Trophoblast cell (in vitro differentiated cells and primary cell): ENCODE data around the gene HSPE1. TPM values are rescaled to one million over a fixed set of nuclear protein-coding genes. Genes with fewer than 3 reads are reported as not detected.
"Not testable (repeated sequence)": the region's sequence is repeated elsewhere in the genome, so short reads cannot be mapped to it uniquely, and the experiment has no call there.

Experiments used
- DNase-seq, 2 donors: peaks; one replicate each; pipeline ENCODE4 v3.0.0-alpha.2; 2016
- H2AFZ ChIP-seq: 2 replicates; pipeline ENCODE4 v1.6.1; 2013; ENCODE audit warnings: low read length, moderate library complexity, mild to moderate bottlenecking; ENCODE audit not compliant: insufficient read depth, poor library complexity
- H2AK5ac ChIP-seq: 2 replicates; pipeline ENCODE4 v1.6.1; 2013; ENCODE audit warnings: mild to moderate bottlenecking, low read length
- H2BK120ac ChIP-seq: 2 replicates; pipeline ENCODE4 v1.6.1; 2013; ENCODE audit warnings: low read length, mild to moderate bottlenecking, moderate library complexity; ENCODE audit not compliant: insufficient read depth, poor library complexity
- H2BK12ac ChIP-seq: 2 replicates; pipeline ENCODE4 v1.6.1; 2013; ENCODE audit warnings: mild to moderate bottlenecking, low read length, moderate library complexity
- H2BK5ac ChIP-seq: 2 replicates; pipeline ENCODE4 v1.6.1; 2013; ENCODE audit warnings: low read length, low read depth, moderate library complexity, mild to moderate bottlenecking; ENCODE audit not compliant: poor library complexity
- H3K14ac ChIP-seq: 2 replicates; pipeline ENCODE4 v1.6.1; 2013; ENCODE audit warnings: mild to moderate bottlenecking, low read length
- H3K18ac ChIP-seq: 2 replicates; pipeline ENCODE4 v1.6.1; 2013; ENCODE audit warnings: mild to moderate bottlenecking, low read length
- H3K23ac ChIP-seq: 2 replicates; pipeline ENCODE4 v1.6.1; 2013; ENCODE audit warnings: low read length
- H3K27ac ChIP-seq: 2 replicates; pipeline ENCODE4 v1.5.1; 2013; ENCODE audit warnings: low read depth, mild to moderate bottlenecking, inconsistent platforms, low read length, moderate library complexity
- H3K27me3 ChIP-seq: 2 replicates; pipeline ENCODE4 v1.6.1; 2013; ENCODE audit warnings: inconsistent platforms, mild to moderate bottlenecking, low read length, moderate library complexity; ENCODE audit not compliant: insufficient read depth
- H3K36me3 ChIP-seq, 2 experiments: 1 replicate in 1 of 2; 2 replicates in 1 of 2; pipeline ENCODE4 v1.6.1; 2013; ENCODE audit warnings: low read length in 2 of 2, mild to moderate bottlenecking in 2 of 2, moderate library complexity in 1 of 2; ENCODE audit not compliant: insufficient read depth in 2 of 2, control insufficient read depth in 1 of 2
- H3K4ac ChIP-seq: 2 replicates; pipeline ENCODE4 v1.6.1; 2013; ENCODE audit warnings: low read depth, mild to moderate bottlenecking, low read length, moderate library complexity
- H3K4me1 ChIP-seq, 2 experiments: 1 replicate in 1 of 2; 2 replicates in 1 of 2; pipeline ENCODE4 v1.6.1; 2013; ENCODE audit warnings: low read length in 2 of 2, mild to moderate bottlenecking in 2 of 2, moderate library complexity in 1 of 2; ENCODE audit not compliant: insufficient read depth in 2 of 2, control insufficient read depth in 1 of 2
- H3K4me2 ChIP-seq: 2 replicates; pipeline ENCODE4 v1.6.1; 2013; ENCODE audit warnings: inconsistent platforms, mild to moderate bottlenecking, low read length, moderate library complexity
- H3K4me3 ChIP-seq: 2 replicates; pipeline ENCODE4 v1.5.1; 2013; ENCODE audit warnings: mild to moderate bottlenecking, low read depth, low read length, inconsistent platforms
- H3K79me1 ChIP-seq: one replicate; pipeline ENCODE4 v1.6.1; 2013; ENCODE audit warnings: low read length
- H3K79me2 ChIP-seq: 2 replicates; pipeline ENCODE4 v1.6.1; 2013; ENCODE audit warnings: low read length, mild to moderate bottlenecking; ENCODE audit not compliant: control insufficient read depth, insufficient read depth, poor library complexity
- H3K9ac ChIP-seq: 2 replicates; pipeline ENCODE4 v1.6.1; 2013; ENCODE audit warnings: mild to moderate bottlenecking, low read length
- H3K9me3 ChIP-seq: 2 replicates; pipeline ENCODE4 v1.6.1; 2013; ENCODE audit warnings: low read depth, mild to moderate bottlenecking, control low read depth, inconsistent platforms, low read length; ENCODE audit not compliant: insufficient read depth
- H4K12ac ChIP-seq: 2 replicates; pipeline ENCODE4 v1.6.1; 2013; ENCODE audit warnings: low read depth, mild to moderate bottlenecking, low read length, moderate library complexity
- H4K8ac ChIP-seq: 2 replicates; pipeline ENCODE4 v1.6.1; 2013; ENCODE audit warnings: low read depth, mild to moderate bottlenecking, low read length, moderate library complexity
- H4K91ac ChIP-seq: one replicate; pipeline ENCODE4 v1.6.1; 2013; ENCODE audit warnings: low read depth, mild to moderate bottlenecking, low read length, moderate library complexity
- WGBS: extraction: QIAGEN DNeasy Blood & Tissue Kit; methylation state at CpG from one replicate; pipeline ENCODE4 v1.1.7; 2013; ENCODE audit warnings: missing lambda C conversion rate; ENCODE audit not compliant: insufficient read length, insufficient coverage; ENCODE audit errors: extremely low coverage; 5-methylcytosine and 5-hydroxymethylcytosine counted together
- polyA plus RNA-seq: library from polyadenylated mRNA; stranded (reverse); fragments of 200-250 nt; gene quantifications from 2 replicates; pipeline ENCODE4 v1.2.3, GENCODE V29; 2013

Gene HSPE1
- polyA plus RNA-seq = 241 and 243 TPM in 2 replicates

DNA sequence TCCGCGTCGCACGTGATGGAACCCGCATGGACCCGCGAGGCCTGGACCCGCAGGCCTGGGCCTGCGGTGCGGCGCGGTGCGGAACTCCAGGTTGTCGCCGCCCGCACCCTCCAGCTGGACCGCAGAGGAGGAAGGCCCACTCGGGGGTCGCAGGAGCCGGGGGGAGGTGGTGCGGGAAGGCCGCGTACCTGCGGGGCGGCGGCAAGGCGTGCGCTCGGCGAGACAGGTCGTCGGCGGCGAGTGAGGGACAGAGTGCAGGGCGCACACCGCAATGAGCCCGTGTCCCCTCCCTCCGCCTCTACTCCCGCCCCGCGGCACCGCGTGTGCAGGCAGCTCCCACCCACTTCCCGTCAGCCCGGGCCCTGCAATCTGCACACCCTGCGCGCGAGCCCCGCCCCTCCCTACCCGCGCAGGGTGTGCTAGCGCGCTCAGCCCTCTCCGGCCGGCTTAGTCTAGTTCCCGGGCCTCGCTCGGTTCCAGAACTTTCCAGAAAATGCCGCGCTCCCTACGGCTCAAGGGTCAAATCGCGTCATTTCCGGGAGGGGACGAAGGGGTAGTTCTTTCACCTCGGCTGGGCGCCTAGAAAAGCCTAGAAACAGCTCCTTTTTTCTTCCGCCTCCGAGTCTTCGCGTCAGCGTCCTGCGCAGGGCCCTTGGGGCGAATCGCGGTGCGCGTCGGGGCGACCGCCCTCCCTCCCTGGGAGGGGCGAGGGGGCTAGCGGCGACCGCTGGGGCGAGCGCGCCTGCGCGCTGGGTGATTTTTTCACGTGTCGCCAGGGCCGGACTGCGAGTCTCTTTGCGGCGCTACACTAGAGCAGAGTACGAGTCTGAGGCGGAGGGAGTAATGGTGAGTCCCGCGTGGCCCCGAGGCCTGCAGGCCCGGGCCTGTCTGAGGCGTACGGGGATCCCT, at the start of gene HSPE1, which contains the start of gene HSPD1:
Gene HSPE1, plus strand, starts transcription at position 786 of the 909 bp plus-strand sequence. Its CDS starts 58 bp downstream, at position 844.
Gene HSPD1, minus strand, starts transcription at position 247 of the 909 bp plus-strand sequence. CDS start 992 bp downstream, outside the sequence.
- Histone ChIP-seq H2AK5ac (peak within 1 kb of the TSS; percentile 31), H3K23ac (no peak within 1 kb of the TSS), H4K91ac (peak within 1 kb of the TSS; percentile 83), H2AFZ (peak within 1 kb of the TSS; percentile 75), H2BK5ac (peak within 1 kb of the TSS; percentile 71), H3K79me2 (peaks cover 20% of the 10 kb centered on the region), H2BK120ac (peak within 1 kb of the TSS; percentile 85), H3K27ac (peak within 1 kb of the TSS; percentile 90), H4K12ac (peak within 1 kb of the TSS; percentile 68), H3K4me3 (peak within 1 kb of the TSS; percentile 91), H3K4ac (peak within 1 kb of the TSS; percentile 75), H3K4me2 (peak within 1 kb of the TSS; percentile 88), H3K4me1 (peaks cover 0 to 3% of the 10 kb centered on the region in 2 experiments), H4K8ac (peak within 1 kb of the TSS; percentile 74), H2BK12ac (no peak within 1 kb of the TSS), H3K14ac (peak within 1 kb of the TSS; percentile 79), H3K27me3 (no peaks in the 10 kb centered on the region), H3K9ac (peak within 1 kb of the TSS; percentile 87), H3K79me1 (peaks cover 14% of the 10 kb centered on the region), H3K36me3 (peaks cover 12 to 20% of the 10 kb centered on the region in 2 experiments), H3K9me3 (no peaks in the 10 kb centered on the region), H3K18ac (peak within 1 kb of the TSS; percentile 71)
- WGBS = no CpG with 5 or more reads among the region's 104 CpGs
- peak; percentile 99 to 100 for DNase-seq

DNA sequence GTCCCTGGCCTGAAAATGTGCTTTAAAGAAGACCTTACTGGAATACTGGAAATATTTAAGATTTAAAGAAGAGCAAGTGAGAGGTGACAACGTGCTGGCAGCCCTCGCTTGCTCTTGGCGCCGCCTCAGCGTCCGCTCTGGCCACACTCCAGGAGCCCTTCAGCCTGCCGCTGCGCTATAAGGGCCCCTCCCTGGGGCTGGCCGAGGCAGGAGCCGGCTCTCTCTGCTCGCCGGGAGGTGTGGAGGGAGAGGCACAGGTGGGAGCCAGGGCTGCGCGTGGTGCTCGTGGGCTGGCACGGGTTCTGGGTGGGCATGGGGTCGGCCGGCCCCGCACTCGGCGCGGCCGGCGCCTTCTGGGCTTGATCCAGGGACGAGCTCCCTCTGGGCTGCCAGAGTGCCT, 49.7 kb upstream of the HSPE1 start:
- Histone ChIP-seq H3K9ac (no peak overlapping the region), H3K4me1 (no peaks in the 10 kb centered on the region), H4K91ac (no peak overlapping the region), H3K9me3 (no peaks in the 10 kb centered on the region), H2BK12ac (no peak overlapping the region), H2BK120ac (no peak overlapping the region), H3K23ac (no peak overlapping the region), H3K4me2 (no peak overlapping the region), H4K12ac (no peak overlapping the region), H3K18ac (no peak overlapping the region), H3K4me3 (no peak overlapping the region), H4K8ac (no peak overlapping the region), H3K27ac (no peak overlapping the region), H3K79me1 (peaks cover 7% of the 10 kb centered on the region), H3K79me2 (peaks cover 6% of the 10 kb centered on the region), H2BK5ac (no peak overlapping the region), H3K4ac (no peak overlapping the region), H2AK5ac (no peak overlapping the region), H3K36me3 (no peaks in the 10 kb centered on the region), H2AFZ (no peak overlapping the region), H3K14ac (no peak overlapping the region), H3K27me3 (no peaks in the 10 kb centered on the region)
- WGBS = no CpG with 5 or more reads among the region's 25 CpGs
- peak in 1 of 2 donors; percentile 16 for DNase-seq

DNA sequence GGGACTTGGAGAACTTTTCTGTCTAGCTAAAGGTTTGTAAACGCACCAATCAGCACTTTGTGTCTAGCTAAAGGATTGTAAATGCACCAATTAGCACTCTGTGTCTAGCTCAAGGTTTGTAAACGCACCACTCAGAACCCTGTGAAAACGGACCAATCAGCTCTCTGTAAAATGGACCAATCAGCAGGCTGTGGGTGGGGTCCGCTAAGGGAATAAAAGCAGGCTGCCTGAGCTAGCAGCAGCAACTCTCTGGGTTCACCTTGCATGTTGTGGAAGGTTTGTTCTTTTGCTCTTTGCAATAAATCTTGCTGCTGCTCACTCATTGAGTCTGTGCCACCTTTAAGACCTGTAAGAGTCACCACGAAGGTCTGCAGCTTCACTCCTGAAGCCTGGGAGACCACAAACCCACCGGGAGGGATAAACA, 49.2 kb upstream of the HSPE1 start:
- H3K4ac ChIP-seq, H3K14ac ChIP-seq, H3K18ac ChIP-seq, DNase-seq, H2BK12ac ChIP-seq, H3K23ac ChIP-seq, H2AK5ac ChIP-seq, H3K79me2 ChIP-seq, H4K8ac ChIP-seq, H3K4me1 ChIP-seq, H3K9ac ChIP-seq, H3K27ac ChIP-seq, H3K9me3 ChIP-seq, H3K27me3 ChIP-seq, H3K36me3 ChIP-seq, H2BK5ac ChIP-seq, H3K79me1 ChIP-seq, H2AFZ ChIP-seq, H3K4me2 ChIP-seq, H3K4me3 ChIP-seq, H2BK120ac ChIP-seq, H4K91ac ChIP-seq, H4K12ac ChIP-seq: not testable (repeated sequence)
- WGBS = no CpG with 5 or more reads among the region's 6 CpGs

DNA sequence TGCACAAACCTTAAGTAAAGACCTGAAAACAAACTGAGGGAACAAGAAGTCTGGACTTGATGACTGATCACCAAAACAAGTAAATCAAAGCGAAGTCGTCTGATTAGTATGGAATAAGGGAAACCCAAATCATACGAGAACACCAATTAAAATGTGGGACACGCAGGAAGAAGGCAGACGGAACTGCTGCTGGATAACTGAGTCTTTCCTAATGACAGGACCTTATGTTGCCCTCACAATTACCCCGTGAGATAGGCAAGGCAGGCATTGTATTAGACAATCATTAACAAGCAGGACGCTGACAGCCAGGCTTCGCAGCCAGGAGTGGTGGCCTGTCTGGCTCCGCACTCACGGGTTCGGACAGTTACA, 47.4 kb upstream of the HSPE1 start:
- peak overlapping the region; percentile 27 for H2AFZ ChIP-seq
- H4K12ac ChIP-seq = peak overlapping the region; percentile 5
- H4K8ac ChIP-seq = peak overlapping the region; percentile 89
- peak overlapping the region; percentile 69 for H3K4me2 ChIP-seq
- no peak overlapping the region for H3K23ac ChIP-seq
- H3K9ac ChIP-seq = peak overlapping the region; percentile 70
- H3K4me3 ChIP-seq = peak overlapping the region; percentile 76
- H3K9me3 ChIP-seq = no peaks in the 10 kb centered on the region
- peak overlapping the region; percentile 51 for H3K18ac ChIP-seq
- H3K27ac ChIP-seq = peak overlapping the region; percentile 43
- no peak overlapping the region for H2BK12ac ChIP-seq
- H2BK120ac ChIP-seq = no peak overlapping the region
- H3K4ac ChIP-seq = no peak overlapping the region
- peaks cover 12% of the 10 kb centered on the region for H3K79me2 ChIP-seq
- no peaks in the 10 kb centered on the region for H3K4me1 ChIP-seq
- no CpG with 5 or more reads among the region's 11 CpGs for WGBS
- H3K79me1 ChIP-seq = peaks cover 7% of the 10 kb centered on the region
- H2BK5ac ChIP-seq = no peak overlapping the region
- DNase-seq = no peak
- H3K27me3 ChIP-seq = no peaks in the 10 kb centered on the region
- H4K91ac ChIP-seq = peak overlapping the region; percentile 10
- peak overlapping the region; percentile 5 for H3K14ac ChIP-seq
- no peak overlapping the region for H2AK5ac ChIP-seq
- peaks cover 0 to 2% of the 10 kb centered on the region in 2 experiments for H3K36me3 ChIP-seq
